Fibroblast of skin of abdomen (primary cell): ENCODE measurements around the gene GPR62. TPM values are rescaled to one million over a fixed set of nuclear protein-coding genes. Genes with fewer than 3 reads are reported as not detected.
"Not testable (repeated sequence)": the region's sequence is repeated elsewhere in the genome, so short reads cannot be mapped to it uniquely, and the experiment has no call there.

Experiments used
- DNase-seq: peaks from one replicate; pipeline ENCODE4 v3.0.0-alpha.2; 2013
- polyA plus RNA-seq, 2 experiments: library from polyadenylated mRNA; unstranded; fragments of 120-200 nt; gene quantifications; one replicate each; pipeline ENCODE4 v1.2.1, GENCODE V29; 2013; ENCODE audit not compliant: insufficient read length in 2 of 2

GPR62 gene
- polyA plus RNA-seq (2013, experiment 1 of 2; ENCODE audit: insufficient read length) = not detected
- polyA plus RNA-seq (2013, experiment 2 of 2; ENCODE audit: insufficient read length) = 0.09 TPM

GRCh38 chr3:51955175-51955892, at the start of gene GPR62:
TSS of gene GPR62 (plus strand) at chr3:51955381. CDS start at chr3:51955653, 272 bp downstream.
- DNase-seq = no peak

GRCh38 chr3:51908026-51908425, 47.2 kb upstream of the GPR62 start:
- DNase-seq = no peak

GRCh38 chr3:51916418-51916817, 38.8 kb upstream of the GPR62 start:
- no peak for DNase-seq

- no peak for DNase-seq
Measured at GRCh38 chr3:51921081-51921578, 34.1 kb upstream of the GPR62 start.

GRCh38 chr3:51927061-51927977, 27.9 kb upstream of the GPR62 start:
- no peak for DNase-seq

- no peak for DNase-seq
Measured at GRCh38 chr3:51928438-51928837, 26.7 kb upstream of the GPR62 start.

- DNase-seq = not testable (repeated sequence)
Measured at GRCh38 chr3:51928981-51929380, 26.2 kb upstream of the GPR62 start.

- no peak for DNase-seq
Measured at GRCh38 chr3:51929420-51930003, 25.7 kb upstream of the GPR62 start.

- no peak for DNase-seq
Measured at GRCh38 chr3:51930439-51930838, 24.7 kb upstream of the GPR62 start.

- DNase-seq = no peak
Measured at GRCh38 chr3:51931756-51932155, 23.4 kb upstream of the GPR62 start.

- no peak for DNase-seq
Measured at GRCh38 chr3:51932471-51933370, 22.5 kb upstream of the GPR62 start.

- no peak for DNase-seq
Measured at GRCh38 chr3:51933471-51934138, 21.6 kb upstream of the GPR62 start.

- no peak for DNase-seq
Measured at GRCh38 chr3:51934139-51934850, 20.9 kb upstream of the GPR62 start.

- DNase-seq = no peak
Measured at GRCh38 chr3:51934991-51935885, 19.9 kb upstream of the GPR62 start.

- no peak for DNase-seq
Measured at GRCh38 chr3:51935886-51936755, 19.1 kb upstream of the GPR62 start.

GRCh38 chr3:51937014-51937413, 18.2 kb upstream of the GPR62 start:
- no peak for DNase-seq

GRCh38 chr3:51937611-51938450, 17.4 kb upstream of the GPR62 start:
- DNase-seq = no peak
